ENCODE data around the gene TNRC18. TPM values are rescaled to one million over a fixed set of nuclear protein-coding genes. Genes with fewer than 3 reads are reported as not detected.
A peak's percentile ranks its signal among the peaks of the same experiment; 100 is the strongest.

TNRC18 gene
- total and polyA plus RNA-seq, 9 of the 15 experiments (the other 6 are each of a cell fraction or from before 2014, with no cell fraction given) = 0.03 to 43.2 (median 18.0) TPM

DNA sequence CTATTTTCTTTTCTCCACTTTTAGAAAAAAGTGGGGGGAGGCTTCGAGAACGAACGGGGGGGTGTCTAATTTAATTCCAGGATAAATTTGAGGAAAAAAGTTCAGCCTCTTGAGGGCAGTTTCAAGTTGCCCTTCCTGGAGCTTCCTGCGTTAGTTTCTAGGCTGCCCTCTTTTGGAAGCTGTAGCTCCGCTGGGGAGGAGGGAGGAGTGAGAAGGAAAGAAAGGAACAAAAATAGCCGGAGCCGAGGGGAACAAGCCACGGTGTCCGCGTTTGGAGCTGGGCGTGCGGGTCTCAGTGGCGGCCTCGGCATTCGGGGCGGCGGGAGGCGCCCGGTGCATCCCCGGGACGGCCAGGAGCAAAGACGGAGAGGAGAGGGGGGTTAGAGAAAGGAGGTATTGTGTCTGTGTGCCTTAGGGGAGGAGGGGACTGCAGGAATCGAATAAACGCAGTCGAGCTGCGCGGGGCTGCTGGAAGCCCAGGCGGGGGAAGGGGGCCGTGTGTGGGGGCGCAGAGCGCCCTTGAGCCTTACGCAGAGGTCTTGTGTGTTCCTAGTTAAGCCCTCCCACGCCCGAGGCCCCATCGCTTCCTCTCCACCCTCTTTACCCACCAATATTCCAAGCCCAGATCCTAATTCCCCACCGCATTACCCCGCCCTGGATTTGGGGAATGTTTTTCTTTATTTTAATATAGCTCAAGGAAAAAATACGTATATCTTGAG lies 2.0 kb upstream of the TNRC18 start (continued):
- TF ChIP-seq KDM1A (IDR thresholded peaks at IDR 0.05) = peak in 1 of 2 experiments; percentile 37; a peak in 2 of 4 replicates
- TF ChIP-seq, protein P1, sequence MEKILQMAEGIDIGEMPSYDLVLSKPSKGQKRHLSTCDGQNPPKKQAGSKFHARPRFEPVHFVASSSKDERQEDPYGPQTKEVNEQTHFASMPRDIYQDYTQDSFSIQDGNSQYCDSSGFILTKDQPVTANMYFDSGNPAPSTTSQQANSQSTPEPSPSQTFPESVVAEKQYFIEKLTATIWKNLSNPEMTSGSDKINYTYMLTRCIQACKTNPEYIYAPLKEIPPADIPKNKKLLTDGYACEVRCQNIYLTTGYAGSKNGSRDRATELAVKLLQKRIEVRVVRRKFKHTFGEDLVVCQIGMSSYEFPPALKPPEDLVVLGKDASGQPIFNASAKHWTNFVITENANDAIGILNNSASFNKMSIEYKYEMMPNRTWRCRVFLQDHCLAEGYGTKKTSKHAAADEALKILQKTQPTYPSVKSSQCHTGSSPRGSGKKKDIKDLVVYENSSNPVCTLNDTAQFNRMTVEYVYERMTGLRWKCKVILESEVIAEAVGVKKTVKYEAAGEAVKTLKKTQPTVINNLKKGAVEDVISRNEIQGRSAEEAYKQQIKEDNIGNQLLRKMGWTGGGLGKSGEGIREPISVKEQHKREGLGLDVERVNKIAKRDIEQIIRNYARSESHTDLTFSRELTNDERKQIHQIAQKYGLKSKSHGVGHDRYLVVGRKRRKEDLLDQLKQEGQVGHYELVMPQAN (IDR thresholded peaks at IDR 0.05; ENCODE audit: borderline replicate concordance) = peak; percentile 28; the same call in 1 of the 2 replicates
- TF ChIP-seq HBP1 (CRISPR knock-in tag; IDR thresholded peaks at IDR 0.05) = peak; percentile 69; the same call in 1 of the 2 replicates
- TF ChIP-seq KDM5B (IDR thresholded peaks at IDR 0.05; ENCODE audit: insufficient replicate concordance, low read depth, low read length) = peak; percentile 39
- TF ChIP-seq RBM14 (IDR thresholded peaks at IDR 0.05; ENCODE audit: borderline replicate concordance, insufficient read depth, low read depth, low read length) = no peak
- TF ChIP-seq, protein P2, sequence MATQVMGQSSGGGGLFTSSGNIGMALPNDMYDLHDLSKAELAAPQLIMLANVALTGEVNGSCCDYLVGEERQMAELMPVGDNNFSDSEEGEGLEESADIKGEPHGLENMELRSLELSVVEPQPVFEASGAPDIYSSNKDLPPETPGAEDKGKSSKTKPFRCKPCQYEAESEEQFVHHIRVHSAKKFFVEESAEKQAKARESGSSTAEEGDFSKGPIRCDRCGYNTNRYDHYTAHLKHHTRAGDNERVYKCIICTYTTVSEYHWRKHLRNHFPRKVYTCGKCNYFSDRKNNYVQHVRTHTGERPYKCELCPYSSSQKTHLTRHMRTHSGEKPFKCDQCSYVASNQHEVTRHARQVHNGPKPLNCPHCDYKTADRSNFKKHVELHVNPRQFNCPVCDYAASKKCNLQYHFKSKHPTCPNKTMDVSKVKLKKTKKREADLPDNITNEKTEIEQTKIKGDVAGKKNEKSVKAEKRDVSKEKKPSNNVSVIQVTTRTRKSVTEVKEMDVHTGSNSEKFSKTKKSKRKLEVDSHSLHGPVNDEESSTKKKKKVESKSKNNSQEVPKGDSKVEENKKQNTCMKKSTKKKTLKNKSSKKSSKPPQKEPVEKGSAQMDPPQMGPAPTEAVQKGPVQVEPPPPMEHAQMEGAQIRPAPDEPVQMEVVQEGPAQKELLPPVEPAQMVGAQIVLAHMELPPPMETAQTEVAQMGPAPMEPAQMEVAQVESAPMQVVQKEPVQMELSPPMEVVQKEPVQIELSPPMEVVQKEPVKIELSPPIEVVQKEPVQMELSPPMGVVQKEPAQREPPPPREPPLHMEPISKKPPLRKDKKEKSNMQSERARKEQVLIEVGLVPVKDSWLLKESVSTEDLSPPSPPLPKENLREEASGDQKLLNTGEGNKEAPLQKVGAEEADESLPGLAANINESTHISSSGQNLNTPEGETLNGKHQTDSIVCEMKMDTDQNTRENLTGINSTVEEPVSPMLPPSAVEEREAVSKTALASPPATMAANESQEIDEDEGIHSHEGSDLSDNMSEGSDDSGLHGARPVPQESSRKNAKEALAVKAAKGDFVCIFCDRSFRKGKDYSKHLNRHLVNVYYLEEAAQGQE (IDR thresholded peaks at IDR 0.05; ENCODE audit: borderline replicate concordance) = no peak
- TF ChIP-seq, protein P2 (CRISPR knock-in tag; IDR thresholded peaks at IDR 0.05; ENCODE audit: low read depth) = peak; percentile 37; the same call in 1 of the 2 replicates
- TF ChIP-seq, protein P3, sequence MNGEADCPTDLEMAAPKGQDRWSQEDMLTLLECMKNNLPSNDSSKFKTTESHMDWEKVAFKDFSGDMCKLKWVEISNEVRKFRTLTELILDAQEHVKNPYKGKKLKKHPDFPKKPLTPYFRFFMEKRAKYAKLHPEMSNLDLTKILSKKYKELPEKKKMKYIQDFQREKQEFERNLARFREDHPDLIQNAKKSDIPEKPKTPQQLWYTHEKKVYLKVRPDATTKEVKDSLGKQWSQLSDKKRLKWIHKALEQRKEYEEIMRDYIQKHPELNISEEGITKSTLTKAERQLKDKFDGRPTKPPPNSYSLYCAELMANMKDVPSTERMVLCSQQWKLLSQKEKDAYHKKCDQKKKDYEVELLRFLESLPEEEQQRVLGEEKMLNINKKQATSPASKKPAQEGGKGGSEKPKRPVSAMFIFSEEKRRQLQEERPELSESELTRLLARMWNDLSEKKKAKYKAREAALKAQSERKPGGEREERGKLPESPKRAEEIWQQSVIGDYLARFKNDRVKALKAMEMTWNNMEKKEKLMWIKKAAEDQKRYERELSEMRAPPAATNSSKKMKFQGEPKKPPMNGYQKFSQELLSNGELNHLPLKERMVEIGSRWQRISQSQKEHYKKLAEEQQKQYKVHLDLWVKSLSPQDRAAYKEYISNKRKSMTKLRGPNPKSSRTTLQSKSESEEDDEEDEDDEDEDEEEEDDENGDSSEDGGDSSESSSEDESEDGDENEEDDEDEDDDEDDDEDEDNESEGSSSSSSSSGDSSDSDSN (IDR thresholded peaks at IDR 0.05; ENCODE audit: borderline replicate concordance in 1 of 2, low read depth in 2 of 2, low read length in 2 of 2) = peak; percentile 70 to 80; a peak in 2 of 4 replicates
- no peak for TF ChIP-seq ZNF589 (CRISPR knock-in tag; IDR thresholded peaks at IDR 0.05; ENCODE audit: low read depth)
- peak; percentile 15 for TF ChIP-seq TAF7 (tag; IDR thresholded peaks at IDR 0.05)
- peak; percentile 16 for TF ChIP-seq ZFP36 (IDR thresholded peaks at IDR 0.05; ENCODE audit: low read depth, low read length, partially characterized antibody)
